Keratinocyte (primary cell): ENCODE measurements around the gene RAB7B. TPM values are rescaled to one million over a fixed set of nuclear protein-coding genes. Genes with fewer than 3 reads are reported as not detected.

Experiments
- DNase-seq: peaks from one replicate; pipeline ENCODE4 v3.0.0-alpha.2; 2011; ENCODE audit warnings: low read depth, missing footprints, low spot score
- FAIRE-seq: peaks from 2 replicates; lab custom pipeline; 2011; peaks lifted over from hg19 to GRCh38; lab: Jason Lieb, UNC
- H2AFZ ChIP-seq: 2 replicates; pipeline ENCODE4 v1.6.0; 2012; ENCODE audit warnings: low read length, control low read depth, inconsistent platforms; ENCODE audit not compliant: control insufficient read depth
- H3K27ac ChIP-seq: 2 replicates; pipeline ENCODE4 v1.5.1; 2011; ENCODE audit warnings: low read length; ENCODE audit not compliant: control insufficient read depth, insufficient read depth
- H3K27me3 ChIP-seq: 3 replicates; pipeline ENCODE4 v1.6.0; 2011; ENCODE audit warnings: low read length; ENCODE audit not compliant: control insufficient read depth, insufficient read depth; ENCODE audit errors: extremely low read depth
- H3K36me3 ChIP-seq, 2 experiments: 2 replicates in 1 of 2; 3 replicates in 1 of 2; pipeline ENCODE4 v1.5.1; 2011; ENCODE audit warnings: low read length in 2 of 2, mild to moderate bottlenecking in 1 of 2; ENCODE audit not compliant: control insufficient read depth in 2 of 2, insufficient read depth in 2 of 2; ENCODE audit errors: extremely low read depth in 1 of 2
- H3K4me1 ChIP-seq: 3 replicates; pipeline ENCODE4 v1.5.1; 2011; ENCODE audit warnings: low read length; ENCODE audit not compliant: control insufficient read depth, insufficient read depth; ENCODE audit errors: extremely low read depth
- H3K4me2 ChIP-seq: 3 replicates; pipeline ENCODE4 v1.6.0; 2011; ENCODE audit warnings: low read depth, low read length; ENCODE audit not compliant: control insufficient read depth, insufficient read depth; ENCODE audit errors: extremely low read depth
- H3K4me3 ChIP-seq, 3 experiments: fragments of 200-600 bp in 1 of 3; sonication (generic) in 1 of 3; 2 replicates in 2 of 3; 3 replicates in 1 of 3; pipeline ENCODE4 v1.5.1; 2011 to 2016; ENCODE audit warnings: low read length in 3 of 3, mild to moderate bottlenecking in 3 of 3, control low read depth in 2 of 3, inconsistent platforms in 1 of 3, low read depth in 1 of 3, mixed read lengths in 1 of 3, mixed run types in 1 of 3, moderate library complexity in 1 of 3; ENCODE audit not compliant: control insufficient read depth in 2 of 3, insufficient read depth in 2 of 3; ENCODE audit errors: extremely low read depth in 1 of 3
- H3K79me2 ChIP-seq: 2 replicates; pipeline ENCODE4 v1.6.0; 2012; ENCODE audit warnings: low read length; ENCODE audit not compliant: control insufficient read depth, insufficient read depth
- H3K9ac ChIP-seq: 3 replicates; pipeline ENCODE4 v1.6.0; 2011; ENCODE audit warnings: low read length; ENCODE audit not compliant: control insufficient read depth, insufficient read depth; ENCODE audit errors: extremely low read depth
- H3K9me1 ChIP-seq: 3 replicates; pipeline ENCODE4 v1.6.0; 2011; ENCODE audit warnings: low read length; ENCODE audit not compliant: control insufficient read depth, insufficient read depth; ENCODE audit errors: extremely low read depth
- H3K9me3 ChIP-seq: 2 replicates; pipeline ENCODE4 v1.5.1; 2012; ENCODE audit warnings: low read depth, low read length; ENCODE audit not compliant: control insufficient read depth
- H4K20me1 ChIP-seq: 3 replicates; pipeline ENCODE4 v1.6.0; 2011; ENCODE audit warnings: low read length; ENCODE audit not compliant: control insufficient read depth, insufficient read depth; ENCODE audit errors: extremely low read depth
- CTCF ChIP-seq, 3 experiments: IDR thresholded peaks in 1 of 3; conservative IDR thresholded peaks in 1 of 3; optimal IDR thresholded peaks in 1 of 3; 2 replicates in 2 of 3; 3 replicates in 1 of 3; pipeline versions ENCODE3 to v1.5.1; 2011; ENCODE audit warnings: low read length in 3 of 3, mild to moderate bottlenecking in 3 of 3, moderate library complexity in 2 of 3, control low read depth in 1 of 3, inconsistent platforms in 1 of 3; ENCODE audit not compliant: insufficient read depth in 2 of 3; ENCODE audit errors: extremely low read depth in 1 of 3
- EZH2 ChIP-seq: IDR thresholded peaks from one replicate; pipeline ENCODE4 v1.6.1; 2012; ENCODE audit warnings: inconsistent platforms, mild to moderate bottlenecking, low read length, moderate library complexity
- dilution Hi-C: fragments of 300-500 bp; cut with MboI; formaldehyde crosslinking; loops from one replicate; pipeline ENCODE4 v1.7.0; 2020; ENCODE audit warnings: low sequenced_read_pairs; ENCODE audit not compliant: extremely low pct_ligation_motif_present
- polyA plus RNA-seq, 5 experiments: library from polyadenylated mRNA; depleted of rRNA in 3 of 5; stranded (reverse) in 3 of 5; stranded (forward) in 1 of 5; unstranded in 1 of 5; fragments of >200 nt; gene quantifications; 1 replicate in 1 of 5; 2 replicates in 3 of 5; 3 replicates in 1 of 5; pipeline versions ENCODE4 v1.2.1 to v1.2.3, GENCODE V29; 2011 to 2012; ENCODE audit warnings: missing spikeins in 2 of 5, low read depth in 1 of 5, low replicate concordance in 1 of 5

Gene RAB7B
- polyA plus RNA-seq, 1 donor (not counting 4 experiments of a cell fraction or from before 2014, with no cell fraction given) = 47.8 TPM

DNA sequence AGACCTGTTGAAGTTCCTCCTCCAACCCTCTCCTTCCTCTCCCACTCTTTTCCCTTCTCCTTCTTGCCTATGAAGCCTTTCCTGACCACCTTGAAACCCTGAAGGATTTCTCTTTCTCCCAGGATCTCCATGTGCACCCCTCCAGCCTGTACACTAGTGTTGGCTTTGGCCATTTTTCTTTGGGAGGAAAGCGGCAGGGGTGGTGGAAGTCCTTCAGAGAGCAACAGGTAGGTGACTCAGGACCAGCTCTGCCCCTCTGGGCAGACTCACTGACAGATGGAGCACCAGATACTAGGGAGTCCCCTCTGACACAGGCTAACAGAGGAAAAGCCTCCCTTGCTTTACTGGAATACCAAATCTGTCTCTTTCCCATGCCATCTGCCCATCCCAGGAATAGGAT is 64.5 kb downstream of the RAB7B start:
- DNase-seq = no peak
- Histone ChIP-seq H3K36me3 (no peaks in the 10 kb centered on the region), H3K9me3 (no peaks in the 10 kb centered on the region), H3K4me3 (no peak overlapping the region), H3K9me1 (no peaks in the 10 kb centered on the region), H3K79me2 (no peaks in the 10 kb centered on the region), H2AFZ (no peak overlapping the region), H3K4me1 (peaks cover 8% of the 10 kb centered on the region), H3K4me2 (no peak overlapping the region), H3K9ac (no peak overlapping the region), H4K20me1 (no peaks in the 10 kb centered on the region), H3K27ac (no peak overlapping the region), H3K27me3 (peaks cover 75% of the 10 kb centered on the region)
- FAIRE-seq = no peak
- dilution Hi-C loops = no loop called here
- TF ChIP-seq EZH2 (no peak), CTCF (optimal IDR thresholded peaks at IDR 0.05 in 1 of 3, IDR thresholded peaks at IDR 0.05 in 1 of 3, conservative IDR thresholded peaks at IDR 0.05 in 1 of 3; ENCODE audit: extremely low read depth in 1 of 3, insufficient read depth in 2 of 3, low read length in 3 of 3) (no peak)

- DNase-seq (no peak), FAIRE-seq (no peak)
- Histone ChIP-seq H3K9me3 (no peaks in the 10 kb centered on the region), H3K4me2 (no peak overlapping the region), H3K4me1 (peaks cover 12% of the 10 kb centered on the region), H3K9ac (no peak overlapping the region), H2AFZ (no peak overlapping the region), H3K9me1 (no peaks in the 10 kb centered on the region), H4K20me1 (no peaks in the 10 kb centered on the region), H3K4me3 (no peak overlapping the region), H3K79me2 (no peaks in the 10 kb centered on the region), H3K36me3 (no peaks in the 10 kb centered on the region), H3K27me3 (peaks cover 64% of the 10 kb centered on the region), H3K27ac (no peak overlapping the region)
- TF ChIP-seq CTCF (optimal IDR thresholded peaks at IDR 0.05 in 1 of 3, IDR thresholded peaks at IDR 0.05 in 1 of 3, conservative IDR thresholded peaks at IDR 0.05 in 1 of 3; ENCODE audit: extremely low read depth in 1 of 3, insufficient read depth in 2 of 3, low read length in 3 of 3) = no peak
- no peak for TF ChIP-seq EZH2
- dilution Hi-C loops = no loop called here
Measured at GRCh38 chr1:205936846-205937586, 66.2 kb downstream of the RAB7B start.
